PC-9 (cell line): Measurements from ENCODE around the gene TBRG4.

Source experiments
- CTCF ChIP-seq: fragments of 200-600 bp; sonication (generic); conservative IDR thresholded peaks from 2 replicates; pipeline ENCODE4 v1.6.1; 2017; ENCODE audit warnings: mixed run types, antibody characterized with exemption, mild to moderate bottlenecking, moderate library complexity
- EZH2 ChIP-seq: fragments of 200-600 bp; sonication (generic); IDR thresholded peaks from 2 replicates; pipeline ENCODE4 v1.8.0; 2017; ENCODE audit warnings: antibody characterized with exemption, low read depth

- no peak for TF ChIP-seq CTCF
- TF ChIP-seq EZH2 = no peak
Observed at GRCh38 chr7:45147858-45148652, 36.6 kb upstream of the TBRG4 start.
